HG02885 (cell line): ENCODE measurements around the gene GREM2.
A peak's percentile ranks its signal among the peaks of the same experiment; 100 is the strongest.

ENCODE experiments used
- ATAC-seq: cut with Tn5 transposase; IDR thresholded peaks from one replicate; pipeline ENCODE4 v1.9.1; 2021; ENCODE audit warnings: mild to moderate bottlenecking; ENCODE audit not compliant: unreplicated experiment, poor library complexity

The GREM2 gene

GRCh38 chr1:240611228-240611618 lies 732 bp downstream of the GREM2 start:
- ATAC-seq, result no peak

- ATAC-seq, result no peak
These were observed 1.3 kb downstream of the GREM2 start for GRCh38 chr1:240610636-240611035.

GRCh38 chr1:240609527-240610060 lies 2.4 kb downstream of the GREM2 start:
- ATAC-seq, result no peak

GRCh38 chr1:240608707-240609106 lies 3.2 kb downstream of the GREM2 start:
- ATAC-seq, result no peak

GRCh38 chr1:240607006-240607405 lies 4.9 kb downstream of the GREM2 start:
- ATAC-seq, result no peak

GRCh38 chr1:240602189-240602588 lies 9.8 kb downstream of the GREM2 start:
- no peak for ATAC-seq

GRCh38 chr1:240599830-240600229 lies 12.1 kb downstream of the GREM2 start:
- ATAC-seq, result no peak

GRCh38 chr1:240599299-240599698 lies 12.7 kb downstream of the GREM2 start:
- no peak for ATAC-seq

GRCh38 chr1:240598216-240599001 lies 13.5 kb downstream of the GREM2 start:
- ATAC-seq, result no peak

- no peak for ATAC-seq
These were observed 14.7 kb downstream of the GREM2 start for GRCh38 chr1:240597153-240597745.

GRCh38 chr1:240595476-240595875 lies 16.5 kb downstream of the GREM2 start:
- ATAC-seq, result no peak

GRCh38 chr1:240591564-240591963 lies 20.4 kb downstream of the GREM2 start:
- no peak for ATAC-seq

GRCh38 chr1:240591078-240591477 lies 20.9 kb downstream of the GREM2 start:
- ATAC-seq, result no peak

GRCh38 chr1:240589585-240590110 lies 22.3 kb downstream of the GREM2 start:
- no peak for ATAC-seq

GRCh38 chr1:240586006-240586405 lies 25.9 kb downstream of the GREM2 start:
- no peak for ATAC-seq

- no peak for ATAC-seq
These were observed 29.0 kb downstream of the GREM2 start for GRCh38 chr1:240582953-240583352.

GRCh38 chr1:240579511-240579910 lies 32.4 kb downstream of the GREM2 start:
- ATAC-seq, result no peak

- ATAC-seq, result no peak
These were observed 34.9 kb downstream of the GREM2 start for GRCh38 chr1:240577095-240577494.

GRCh38 chr1:240575981-240576662 lies 35.8 kb downstream of the GREM2 start:
- peak; percentile 62 for ATAC-seq

- no peak for ATAC-seq
These were observed 39.6 kb downstream of the GREM2 start for GRCh38 chr1:240572328-240572727.

- no peak for ATAC-seq
These were observed 40.2 kb downstream of the GREM2 start for GRCh38 chr1:240571782-240572181.
